Psoas muscle (tissue), 8 donors: ENCODE measurements around the gene SLC1A1. TPM values are rescaled to one million over a fixed set of nuclear protein-coding genes. Genes with fewer than 3 reads are reported as not detected.

Experiments used
- ATAC-seq, 4 donors: fragments of 200-7000 bp; cut with Tn5 transposase; one replicate each; pipeline ENCODE4 v1.9.1; 2020; ENCODE audit warnings: moderate library complexity in 3 of 4, mild to moderate bottlenecking in 2 of 4
- DNase-seq, 2 donors: peaks; one replicate each; pipeline ENCODE4 v3.0.0-alpha.2; 2020
- H3K27ac ChIP-seq: fragments of 200-600 bp; one replicate; pipeline ENCODE4 v1.8.0; 2022
- H3K27me3 ChIP-seq, 3 donors: fragments of 200-600 bp in 1 of 3; one replicate each; pipeline versions ENCODE4 v1.6.1 to v1.8.0; 2013 to 2022; ENCODE audit warnings: low read length in 2 of 3, mild to moderate bottlenecking in 2 of 3, moderate library complexity in 1 of 3; ENCODE audit not compliant: insufficient read depth in 3 of 3
- H3K36me3 ChIP-seq, 2 donors: fragments of 200-600 bp in 1 of 2; one replicate each; pipeline versions ENCODE4 v1.6.1 to v1.8.0; 2013 to 2022; ENCODE audit warnings: low read depth in 1 of 2, mild to moderate bottlenecking in 1 of 2, moderate library complexity in 1 of 2; ENCODE audit not compliant: insufficient read depth in 1 of 2
- H3K4me1 ChIP-seq: fragments of 200-600 bp; one replicate; pipeline ENCODE4 v1.8.0; 2022
- H3K4me3 ChIP-seq: fragments of 200-600 bp; one replicate; pipeline ENCODE4 v1.8.0; 2022; ENCODE audit warnings: mild to moderate bottlenecking
- H3K9me3 ChIP-seq: fragments of 200-600 bp; one replicate; pipeline ENCODE4 v1.8.0; 2022
- whole genome bisulfite sequencing, 3 donors: extraction: QIAGEN DNeasy Blood & Tissue Kit; methylation state at CpG; one replicate each; pipeline versions ENCODE4 v1.1.6 to v1.1.7; 2013; 5-methylcytosine and 5-hydroxymethylcytosine counted together
- intact Hi-C, 2 donors: fragments of 100-400 bp; cut with DNase I; formaldehyde crosslinking; loops; one replicate each; pipeline versions ENCODE4 v1.11.0 to v1.14.2; 2022
- polyA plus RNA-seq, 3 donors: library from polyadenylated mRNA; stranded (reverse); fragments of 200-250 nt; gene quantifications; one replicate each; pipeline ENCODE4 v1.2.3, GENCODE V29; 2013
- total RNA-seq, 4 donors: library from RNA; stranded (reverse); fragmentation: NEBNext Ultra II Directional in 2 of 4; extraction: Animal tissue kit (Norgen Biotek cat#: 25700) in 2 of 4; gene quantifications; one replicate each; pipeline versions ENCODE4 v1.2.1 to v1.2.4, GENCODE V29; 2021 to 2023
- TF ChIP-seq, protein P1 (sequence below): fragments of 200-600 bp; IDR thresholded peaks from one replicate; pipeline ENCODE4 v1.8.0; 2022; ENCODE audit warnings: antibody characterized with exemption
- donor health status: healthy with polysubstance abuse.
- donor health status: DM: no; HTN: no; CAD: no; lungs with moderate emphysema.
- donor health status: Bipolar disorder and iron deficiency.
- donor health status: healthy.
- donor health status: DM: yes; HTN: yes; CAD: no.
- donor health status: DM: no; HTN: no; CAD: no.
- donor health status: DM: no; HTN: no; CAD: no.
- donor health status: DM: yes; HTN: yes; CAD: no.

SLC1A1 gene
- total and polyA plus RNA-seq, 7 donors, result 0.43 to 1.3 (median 1.0) TPM

DNA sequence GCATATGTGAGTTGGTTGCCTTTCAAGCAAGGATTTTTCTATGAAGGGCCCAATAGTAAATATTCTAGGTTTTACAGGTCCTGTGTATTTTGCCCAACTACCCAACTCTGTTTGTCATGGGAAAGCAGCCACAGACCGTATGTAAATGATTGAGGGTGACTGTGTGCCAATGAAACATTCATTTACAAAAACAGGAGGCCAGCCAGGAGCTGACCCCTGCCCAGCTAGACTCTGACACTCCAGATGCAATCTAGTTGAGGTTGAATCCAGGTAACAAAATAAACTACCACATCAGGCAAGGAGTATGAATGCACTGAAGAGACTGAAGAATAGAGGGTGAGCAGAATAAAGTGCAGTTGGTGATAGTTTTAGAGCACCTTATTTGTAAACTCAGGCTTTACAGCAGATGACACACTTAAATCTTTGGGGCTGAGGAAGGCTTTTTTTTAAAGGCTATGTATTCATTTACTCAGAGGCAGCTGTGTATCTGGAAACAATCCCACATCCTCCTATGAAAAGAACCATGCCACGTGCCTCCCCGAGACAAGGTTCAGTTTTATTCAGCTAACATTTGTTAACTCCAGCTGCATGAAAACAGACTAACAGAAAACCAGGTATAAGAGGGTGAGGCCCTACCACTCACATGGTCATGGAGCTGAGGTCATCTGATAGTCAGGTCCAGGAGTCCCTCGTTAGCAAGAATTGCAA lies 60.7 kb downstream of the SLC1A1 start:
- ATAC-seq (no peak), DNase-seq (no peak)
- no peak overlapping the region for H3K27ac ChIP-seq
- TF ChIP-seq, protein P1, sequence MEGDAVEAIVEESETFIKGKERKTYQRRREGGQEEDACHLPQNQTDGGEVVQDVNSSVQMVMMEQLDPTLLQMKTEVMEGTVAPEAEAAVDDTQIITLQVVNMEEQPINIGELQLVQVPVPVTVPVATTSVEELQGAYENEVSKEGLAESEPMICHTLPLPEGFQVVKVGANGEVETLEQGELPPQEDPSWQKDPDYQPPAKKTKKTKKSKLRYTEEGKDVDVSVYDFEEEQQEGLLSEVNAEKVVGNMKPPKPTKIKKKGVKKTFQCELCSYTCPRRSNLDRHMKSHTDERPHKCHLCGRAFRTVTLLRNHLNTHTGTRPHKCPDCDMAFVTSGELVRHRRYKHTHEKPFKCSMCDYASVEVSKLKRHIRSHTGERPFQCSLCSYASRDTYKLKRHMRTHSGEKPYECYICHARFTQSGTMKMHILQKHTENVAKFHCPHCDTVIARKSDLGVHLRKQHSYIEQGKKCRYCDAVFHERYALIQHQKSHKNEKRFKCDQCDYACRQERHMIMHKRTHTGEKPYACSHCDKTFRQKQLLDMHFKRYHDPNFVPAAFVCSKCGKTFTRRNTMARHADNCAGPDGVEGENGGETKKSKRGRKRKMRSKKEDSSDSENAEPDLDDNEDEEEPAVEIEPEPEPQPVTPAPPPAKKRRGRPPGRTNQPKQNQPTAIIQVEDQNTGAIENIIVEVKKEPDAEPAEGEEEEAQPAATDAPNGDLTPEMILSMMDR, result no peak
- H3K9me3 ChIP-seq, result no peaks in the 10 kb centered on the region
- 31 to 46% (median 36%) methylated on average over 4 of the region's 4 CpGs for WGBS, 3 donors
- H3K36me3 ChIP-seq, result no peaks in the 10 kb centered on the region
- no peak overlapping the region for H3K4me3 ChIP-seq
- peaks cover 8% of the 10 kb centered on the region for H3K4me1 ChIP-seq
- intact Hi-C loops, result no loop called here
- no peaks in the 10 kb centered on the region for H3K27me3 ChIP-seq

DNA sequence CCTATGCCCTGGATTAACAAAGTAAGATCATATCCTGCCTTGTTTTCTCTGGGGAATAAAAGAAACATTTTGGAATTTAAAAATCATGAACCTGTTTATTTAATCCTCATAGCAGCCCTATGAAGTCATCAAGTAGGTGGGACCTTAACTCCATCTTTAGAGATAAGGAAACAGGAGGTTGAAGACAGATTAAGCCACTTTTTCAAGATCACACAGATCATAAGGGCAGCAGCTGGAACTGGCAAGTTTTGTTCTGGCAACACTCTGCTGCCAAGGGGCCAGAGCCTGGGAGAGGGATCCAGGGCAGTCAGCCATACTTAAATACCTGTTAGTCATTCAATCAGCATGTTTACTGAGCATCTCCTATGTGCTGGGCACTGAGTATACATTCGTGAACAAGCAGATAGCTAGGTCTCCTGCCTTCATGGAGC lies 63.7 kb downstream of the SLC1A1 start:
- peaks cover 8% of the 10 kb centered on the region for H3K4me1 ChIP-seq
- no peak overlapping the region for H3K4me3 ChIP-seq
- intact Hi-C loops, result no loop called here
- peak in 2 of 4 donors; percentile 21 to 22 for ATAC-seq
- H3K27ac ChIP-seq, result peak overlapping the region; percentile 47
- TF ChIP-seq, protein P1, result no peak
- WGBS, 3 donors, result 57 to 73% (median 70%) methylated on average over 1 of the region's 1 CpG
- H3K36me3 ChIP-seq, result no peaks in the 10 kb centered on the region
- H3K9me3 ChIP-seq, result no peaks in the 10 kb centered on the region
- no peaks in the 10 kb centered on the region for H3K27me3 ChIP-seq
- no peak for DNase-seq

DNA sequence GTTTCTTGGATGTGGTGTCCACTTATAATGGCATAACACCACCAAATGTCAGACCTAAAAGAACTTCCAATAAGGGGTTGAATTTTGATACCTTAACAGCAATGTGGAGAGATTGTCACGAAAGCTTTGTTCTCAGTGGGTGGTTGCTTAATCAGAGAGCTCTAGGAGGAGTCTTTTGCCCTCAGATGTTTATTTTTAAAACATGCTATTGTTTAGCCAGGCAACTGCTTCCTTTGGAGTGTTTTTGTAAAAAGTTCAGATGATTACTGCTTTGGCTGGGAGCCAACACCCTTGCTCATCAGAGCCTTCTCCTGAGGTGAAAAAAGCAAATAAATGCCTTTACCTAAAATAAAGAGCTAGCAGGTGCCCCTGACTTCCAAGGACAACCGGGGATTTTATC lies 65.0 kb downstream of the SLC1A1 start:
- no peaks in the 10 kb centered on the region for H3K9me3 ChIP-seq
- no peaks in the 10 kb centered on the region for H3K27me3 ChIP-seq
- H3K27ac ChIP-seq, result no peak overlapping the region
- no peaks in the 10 kb centered on the region for H3K36me3 ChIP-seq
- peaks cover 8% of the 10 kb centered on the region for H3K4me1 ChIP-seq
- H3K4me3 ChIP-seq, result no peak overlapping the region
- ATAC-seq (no peak), DNase-seq (no peak)
- WGBS, 3 donors, result 56 to 64% (median 62%) methylated on average over 2 of the region's 2 CpGs
- intact Hi-C loops, result no loop called here
- TF ChIP-seq, protein P1, result no peak

DNA sequence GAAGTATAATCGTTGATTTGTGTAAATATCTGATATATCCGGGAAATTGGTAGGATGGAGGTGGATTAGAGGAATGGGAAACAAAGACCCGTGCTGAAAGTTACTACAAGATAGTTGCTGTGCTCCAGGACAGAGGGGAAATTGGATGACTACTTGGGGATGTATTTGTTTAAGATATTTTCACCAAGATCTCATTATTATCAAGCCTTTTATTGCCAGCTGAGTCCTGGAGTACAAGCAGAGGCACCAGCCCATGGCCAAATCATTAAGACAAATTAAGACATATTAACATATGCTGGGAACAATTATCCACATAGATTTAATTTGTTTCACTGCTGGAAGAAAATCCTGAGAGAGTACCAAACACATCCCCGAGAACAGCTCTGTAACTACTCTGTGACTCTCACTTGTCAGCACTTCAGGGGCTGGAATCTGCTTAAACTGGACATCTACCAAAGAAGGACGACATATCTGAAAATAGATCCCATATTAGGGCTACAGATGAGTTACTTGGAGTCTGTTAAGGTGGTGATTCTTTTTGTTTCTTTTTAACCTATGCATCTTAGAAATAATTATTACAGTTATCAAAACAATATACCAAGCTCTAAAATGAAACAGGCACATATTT lies 68.2 kb downstream of the SLC1A1 start:
- Histone ChIP-seq H3K27me3 (no peaks in the 10 kb centered on the region), H3K4me1 (no peaks in the 10 kb centered on the region), H3K27ac (no peak overlapping the region), H3K4me3 (no peak overlapping the region), H3K36me3 (no peaks in the 10 kb centered on the region), H3K9me3 (no peaks in the 10 kb centered on the region)
- TF ChIP-seq, protein P1, result no peak
- WGBS, 3 donors, result 47 to 63% (median 51%) methylated on average over 5 of the region's 5 CpGs
- ATAC-seq, result peak; percentile 89 to 96 (median 92)
- intact Hi-C loops, result no loop called here
- no peak for DNase-seq
